22Rv1 (cell line): Measurements from ENCODE around the gene SCAP.

ENCODE experiments used
- H3K27ac ChIP-seq: fragments of 450-650 bp; 2 replicates; pipeline ENCODE4 v1.5.1; 2017
- CTCF ChIP-seq: fragments of 450-650 bp; IDR thresholded peaks from 2 replicates; pipeline ENCODE4 v1.5.1; 2017; ENCODE audit warnings: mild to moderate bottlenecking
- ZFX ChIP-seq: fragments of 450-650 bp; IDR thresholded peaks from 2 replicates; pipeline ENCODE4 v1.6.1; 2017; ENCODE audit warnings: antibody characterized with exemption, borderline replicate concordance

Gene SCAP

GRCh38 chr3:47475570-47476329 lies at the start of gene SCAP:
TSS of gene SCAP (minus strand) at chr3:47475941. CDS start at chr3:47442993, 32,948 bp downstream.
- H3K27ac ChIP-seq = peak within 1 kb of the TSS; percentile 83
- TF ChIP-seq ZFX (no peak), CTCF (peak; percentile 93)

DNA sequence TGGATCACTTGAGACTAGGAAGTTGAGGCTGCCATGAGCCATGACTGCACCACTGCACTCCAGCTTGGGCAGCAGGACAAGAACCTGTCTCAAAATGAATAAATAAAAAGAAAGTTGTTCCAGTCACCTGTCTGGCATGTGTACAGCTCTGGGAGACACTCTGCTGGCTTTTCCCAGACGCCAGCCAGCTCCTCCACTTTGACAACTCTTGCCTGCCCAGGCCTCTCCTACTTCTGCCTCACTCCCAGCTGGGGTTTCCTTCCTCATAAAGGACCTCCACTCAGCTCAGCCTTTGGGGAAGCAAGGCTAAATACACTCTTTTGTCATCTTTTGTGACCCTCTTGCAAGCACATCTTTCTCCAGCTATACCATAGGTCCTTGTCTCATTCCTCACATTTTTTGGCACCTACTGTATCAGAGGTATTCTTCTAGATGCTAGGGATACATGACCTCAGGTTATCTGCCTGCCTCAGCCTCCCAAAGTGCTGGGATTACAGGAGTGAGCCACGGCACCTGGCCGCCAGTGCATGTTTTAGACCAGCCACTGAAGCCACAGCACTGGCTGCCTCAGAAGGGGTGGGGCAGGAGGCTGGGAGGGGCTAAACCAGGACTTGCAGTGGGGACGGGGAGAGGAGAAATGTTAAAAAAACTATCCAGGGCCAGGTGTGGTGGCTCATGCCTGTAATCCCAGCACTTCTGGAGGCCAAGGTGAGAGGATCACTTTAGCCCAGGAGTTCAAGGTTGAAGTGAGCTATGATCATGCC lies 47.8 kb upstream of the SCAP start:
- TF ChIP-seq ZFX (no peak), CTCF (no peak)
- no peak overlapping the region for H3K27ac ChIP-seq

DNA sequence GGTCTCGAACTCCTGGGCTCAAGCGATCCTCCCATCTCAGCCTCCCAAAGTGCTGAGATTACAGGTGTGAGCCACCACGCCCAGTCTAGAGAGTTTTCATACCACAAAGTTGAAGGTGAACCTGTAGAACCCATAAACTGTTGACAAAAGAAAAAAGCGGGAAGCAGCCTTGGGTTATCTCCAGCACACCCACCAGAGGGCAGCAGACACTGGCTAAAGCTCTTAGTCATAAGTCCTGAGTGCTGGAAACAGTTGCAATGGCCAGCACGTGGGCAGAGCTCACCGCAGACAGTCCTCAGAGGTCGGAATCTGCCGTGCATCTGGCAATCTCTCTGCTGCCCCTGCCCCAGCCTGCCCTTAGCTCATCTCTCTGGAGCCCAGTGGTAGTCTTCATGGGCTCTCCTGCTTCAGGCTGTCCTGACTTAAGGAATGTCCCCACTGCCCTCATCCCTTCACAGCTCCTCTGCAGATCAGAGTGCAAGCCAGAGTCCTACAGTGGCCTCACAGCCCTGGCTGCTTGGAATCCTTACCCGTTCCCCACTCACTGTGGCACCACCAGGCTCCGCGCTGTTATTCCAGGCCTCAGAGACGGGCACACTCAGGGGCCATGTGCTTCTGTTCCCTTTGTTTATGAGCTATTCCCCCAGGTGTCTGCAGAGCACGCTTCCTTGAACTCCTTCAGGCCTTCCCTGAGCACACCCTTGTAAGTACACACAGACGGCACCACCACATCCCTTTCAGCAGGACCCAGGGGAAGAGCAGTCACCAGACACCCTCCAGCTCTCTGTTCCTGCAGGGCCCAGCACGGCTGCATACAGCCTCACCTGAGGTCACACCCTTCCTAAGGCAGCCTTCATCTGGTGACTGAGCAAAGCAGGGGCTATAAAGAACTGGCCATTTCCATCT lies 46.6 kb upstream of the SCAP start:
- no peak overlapping the region for H3K27ac ChIP-seq
- TF ChIP-seq ZFX (no peak), CTCF (peak; percentile 88)

GRCh38 chr3:47520756-47521155 lies 45.0 kb upstream of the SCAP start:
- no peak for TF ChIP-seq ZFX
- no peak for TF ChIP-seq CTCF
- H3K27ac ChIP-seq = no peak overlapping the region

DNA sequence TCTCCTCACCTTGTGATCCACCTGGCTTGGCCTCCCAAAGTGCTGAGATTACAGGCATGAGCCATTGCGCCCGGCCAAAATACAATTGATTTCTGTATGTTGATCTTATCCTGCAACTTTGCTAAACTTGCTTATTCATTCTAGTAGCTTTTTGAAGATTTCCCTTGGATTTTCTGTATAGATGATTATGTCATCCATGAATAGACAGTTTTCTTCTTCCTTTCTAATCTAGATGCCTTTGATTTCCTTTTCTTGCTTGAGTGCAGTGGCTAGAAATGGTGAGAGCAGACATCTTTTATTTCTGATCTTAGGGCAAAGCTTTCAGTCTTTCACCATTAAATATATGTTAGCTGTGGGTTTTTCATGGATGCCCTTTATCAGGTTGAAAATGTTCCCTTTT lies 42.2 kb upstream of the SCAP start:
- TF ChIP-seq CTCF = no peak
- no peak for TF ChIP-seq ZFX

DNA sequence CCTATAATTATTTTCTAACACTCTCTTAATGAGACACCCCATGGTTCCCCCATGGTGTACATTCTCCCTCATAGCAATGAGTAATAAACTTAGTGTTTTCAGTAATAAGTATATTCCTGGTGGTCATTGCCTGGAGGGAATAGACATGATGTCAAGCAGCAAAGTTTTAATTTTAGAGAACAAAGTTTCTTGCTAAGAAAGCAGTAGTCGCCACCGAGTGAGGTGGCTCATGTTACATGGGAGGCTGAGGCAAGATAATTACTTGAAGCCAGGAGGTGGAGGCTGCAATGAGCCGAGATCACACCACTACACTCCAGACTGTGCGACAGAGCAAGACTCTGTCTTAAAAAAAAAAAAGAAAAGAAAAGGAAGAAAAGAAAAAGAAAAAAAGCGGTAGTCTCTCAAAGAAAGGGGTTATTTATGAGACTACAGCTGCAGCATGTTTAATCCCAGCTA lies 40.2 kb upstream of the SCAP start:
- TF ChIP-seq ZFX (no peak), CTCF (no peak)
- H3K27ac ChIP-seq = no peak overlapping the region

More for the DNA sequence above, 42.2 kb upstream of the SCAP start:
- H3K27ac ChIP-seq = no peak overlapping the region
